Endothelial cell of umbilical vein (primary cell): ENCODE measurements around the gene SRPK1.
"Not testable (repeated sequence)": the region's sequence is repeated elsewhere in the genome, so short reads cannot be mapped to it uniquely, and the experiment has no call there.

Experiments
- CTCF ChIP-seq, 2 donors: IDR thresholded peaks; 1 replicate in 1 of 2; 2 replicates in 1 of 2; pipeline ENCODE4 v1.5.1; 2011; ENCODE audit warnings: low read length in 2 of 2, mild to moderate bottlenecking in 2 of 2, moderate library complexity in 2 of 2, control low read depth in 1 of 2, inconsistent platforms in 1 of 2, low read depth in 1 of 2; ENCODE audit not compliant: insufficient read depth in 1 of 2; ENCODE audit errors: extremely low read depth in 1 of 2
- EZH2 ChIP-seq: IDR thresholded peaks from 2 replicates; pipeline ENCODE4 v1.6.1; 2012; ENCODE audit warnings: borderline replicate concordance, low read depth, mild to moderate bottlenecking, moderate library complexity, low read length, inconsistent platforms; ENCODE audit not compliant: severe bottlenecking
- POLR2A ChIP-seq: IDR thresholded peaks from 2 replicates; pipeline ENCODE4 v1.6.1; 2012; ENCODE audit warnings: low read depth, mild to moderate bottlenecking, control low read depth, low read length
- POLR2AphosphoS5 ChIP-seq: IDR thresholded peaks from 2 replicates; pipeline ENCODE4 v1.6.1; 2012; ENCODE audit warnings: low read depth, mild to moderate bottlenecking, control low read depth, low read length, moderate library complexity; ENCODE audit not compliant: insufficient read depth

- TF ChIP-seq POLR2AphosphoS5; POLR2A; CTCF (IDR thresholded peaks at IDR 0.05; ENCODE audit: extremely low read depth in 1 of 2, insufficient read depth in 1 of 2, low read depth in 1 of 2, low read length in 2 of 2); EZH2: not testable (repeated sequence)
Measured at GRCh38 chr6:35909571-35909970, 11.3 kb downstream of the SRPK1 start.
